Measurements from ENCODE around the gene EPAS1.

DNA sequence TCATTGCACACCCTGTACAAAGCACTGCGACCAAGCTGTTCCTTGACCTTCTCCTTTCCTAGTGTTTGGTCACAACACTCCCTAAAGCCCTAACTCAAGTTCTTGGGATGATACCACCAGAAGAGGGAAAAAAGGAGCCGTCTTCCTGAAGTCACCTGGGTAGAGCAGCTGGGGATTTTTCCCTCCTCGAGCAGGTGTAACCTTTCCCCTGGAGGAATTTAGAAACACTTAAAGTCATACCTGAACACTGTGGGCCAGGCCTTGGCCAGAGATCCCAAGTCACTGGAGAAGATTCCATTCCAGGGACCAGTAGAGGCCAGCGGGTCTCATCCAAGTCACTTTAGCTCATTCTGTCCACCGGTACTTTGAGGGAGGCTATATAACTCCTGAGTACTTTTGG, 13.2 kb downstream of the EPAS1 start:
- no peak for TF ChIP-seq EZH2 (IDR thresholded peaks at IDR 0.05; ENCODE audit: low read depth)
- TF ChIP-seq, protein P1, sequence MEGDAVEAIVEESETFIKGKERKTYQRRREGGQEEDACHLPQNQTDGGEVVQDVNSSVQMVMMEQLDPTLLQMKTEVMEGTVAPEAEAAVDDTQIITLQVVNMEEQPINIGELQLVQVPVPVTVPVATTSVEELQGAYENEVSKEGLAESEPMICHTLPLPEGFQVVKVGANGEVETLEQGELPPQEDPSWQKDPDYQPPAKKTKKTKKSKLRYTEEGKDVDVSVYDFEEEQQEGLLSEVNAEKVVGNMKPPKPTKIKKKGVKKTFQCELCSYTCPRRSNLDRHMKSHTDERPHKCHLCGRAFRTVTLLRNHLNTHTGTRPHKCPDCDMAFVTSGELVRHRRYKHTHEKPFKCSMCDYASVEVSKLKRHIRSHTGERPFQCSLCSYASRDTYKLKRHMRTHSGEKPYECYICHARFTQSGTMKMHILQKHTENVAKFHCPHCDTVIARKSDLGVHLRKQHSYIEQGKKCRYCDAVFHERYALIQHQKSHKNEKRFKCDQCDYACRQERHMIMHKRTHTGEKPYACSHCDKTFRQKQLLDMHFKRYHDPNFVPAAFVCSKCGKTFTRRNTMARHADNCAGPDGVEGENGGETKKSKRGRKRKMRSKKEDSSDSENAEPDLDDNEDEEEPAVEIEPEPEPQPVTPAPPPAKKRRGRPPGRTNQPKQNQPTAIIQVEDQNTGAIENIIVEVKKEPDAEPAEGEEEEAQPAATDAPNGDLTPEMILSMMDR (conservative IDR thresholded peaks at IDR 0.05) = no peak

Measured in PC-9 (cell line).